ENCODE results near the gene PRUNE2. TPM values are rescaled to one million over a fixed set of nuclear protein-coding genes. Genes with fewer than 3 reads are reported as not detected.

Gene PRUNE2
- total and polyA plus RNA-seq, 2 of the 8 experiments (the other 6 are each of a cell fraction or from before 2014, with no cell fraction given): 5.5 to 13.3 TPM

DNA sequence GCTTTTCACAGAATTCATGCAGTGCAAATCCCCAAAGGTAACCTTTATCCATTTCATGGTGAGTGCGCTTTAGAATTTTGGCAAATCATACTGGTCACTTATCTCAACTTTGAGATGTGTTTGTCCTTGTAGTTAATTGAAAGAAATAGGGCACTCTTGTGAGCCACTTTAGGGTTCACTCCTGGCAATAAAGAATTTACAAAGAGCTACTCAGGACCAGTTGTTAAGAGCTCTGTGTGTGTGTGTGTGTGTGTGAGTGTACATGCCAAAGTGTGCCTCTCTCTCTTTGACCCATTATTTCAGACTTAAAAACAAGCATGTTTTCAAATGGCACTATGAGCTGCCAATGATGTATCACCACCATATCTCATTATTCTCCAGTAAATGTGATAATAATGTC is 120.4 kb downstream of the PRUNE2 start:
- no peaks in the 10 kb centered on the region for H3K4me1 ChIP-seq (replicated peaks in 1 of 4; ENCODE audit: control insufficient read depth in 3 of 4, insufficient read depth in 4 of 4, low read length in 3 of 4)
- POLR2A ChIA-PET (ENCODE audit: partially characterized antibody): interaction anchor here (0.7 kb wide), 1 partner anchor 11 kb away, joined by 3 read pairs; no protein-coding TSS in a partner anchor
- no peak overlapping the region for H2BK20ac ChIP-seq (ENCODE audit: low read length)
- CTCF ChIA-PET (ENCODE audit: partially characterized antibody): interaction anchor here (0.6 to 1.5 kb wide), 4 partner anchors 8 to 26 kb away, joined by 3 to 8 read pairs (median 4); no protein-coding TSS in a partner anchor
- H3K27ac ChIP-seq (ENCODE audit: low read depth, low read length): no peak overlapping the region
- H3K9me3 ChIP-seq (ENCODE audit: insufficient read depth in 2 of 2, low read depth in 1 of 2, low read length in 1 of 2): no peaks in the 10 kb centered on the region
- H3K4me2 ChIP-seq (ENCODE audit: insufficient read depth in 1 of 2, low read depth in 2 of 2, low read length in 2 of 2): no peak overlapping the region
- no peak overlapping the region for H3K9ac ChIP-seq (replicated peaks in 1 of 4; ENCODE audit: extremely low read depth in 1 of 4, low read depth in 3 of 4, low read length in 3 of 4)
- H3K23ac ChIP-seq (ENCODE audit: insufficient read length): no peak overlapping the region
- H3K4me3 ChIP-seq (ENCODE audit: extremely low read depth in 1 of 4, insufficient read depth in 2 of 4, low read depth in 3 of 4, low read length in 4 of 4): no peak overlapping the region
- DNase-seq (ENCODE audit: low read depth in 1 of 2, low spot score in 2 of 2): no peak
- WGBS, 2 experiments (ENCODE audit: extremely low coverage in 1 of 2, insufficient coverage in 1 of 2, insufficient read length in 1 of 2, insufficient replicate concordance in 2 of 2, low coverage in 1 of 2, low lambda C conversion rate in 2 of 2, missing lambda C conversion rate in 1 of 2): 88% methylated on average over 1 of the region's 1 CpG; no CpG with 5 or more reads in 1 of the 2 experiments
- H3K36me3 ChIP-seq (ENCODE audit: control insufficient read depth in 2 of 4, insufficient read depth in 4 of 4, low read length in 3 of 4): no peaks in the 10 kb centered on the region
- H4K8ac ChIP-seq (ENCODE audit: extremely low read depth, insufficient read depth, low read length): no peak overlapping the region
- H3K23me2 ChIP-seq (ENCODE audit: low read depth, low read length): no peaks in the 10 kb centered on the region
- no peak overlapping the region for H2BK15ac ChIP-seq (ENCODE audit: low read length)
- no peak overlapping the region for H3K18ac ChIP-seq (ENCODE audit: extremely low read depth, low read length)
- H2AK5ac ChIP-seq (ENCODE audit: low read depth, low read length): no peak overlapping the region
- no peak overlapping the region for H3K4ac ChIP-seq (replicated peaks; ENCODE audit: insufficient read length, low read depth, low read length)
- H2AFZ ChIP-seq (ENCODE audit: low read length): no peak overlapping the region
- H4K20me1 ChIP-seq (replicated peaks in 1 of 2; ENCODE audit: control insufficient read depth in 1 of 2, insufficient read depth in 2 of 2, low read length in 2 of 2): no peaks in the 10 kb centered on the region
- no peaks in the 10 kb centered on the region for H3K79me2 ChIP-seq (ENCODE audit: control insufficient read depth in 1 of 2, insufficient read depth in 2 of 2, low read length in 2 of 2)
- H2BK12ac ChIP-seq (ENCODE audit: low read depth, low read length): no peak overlapping the region
- no peak for FAIRE-seq
- no peaks in the 10 kb centered on the region for H3K79me1 ChIP-seq (ENCODE audit: low read depth, low read length)
- H3K14ac ChIP-seq (ENCODE audit: insufficient read length): no peak overlapping the region
- H2BK120ac ChIP-seq (replicated peaks; ENCODE audit: low read depth, low read length): no peak overlapping the region
- no peak overlapping the region for H4K5ac ChIP-seq (ENCODE audit: insufficient read length, low read depth, low read length)
- no peak overlapping the region for H2BK5ac ChIP-seq (ENCODE audit: low read depth, low read length)
- no peak overlapping the region for H4K91ac ChIP-seq (replicated peaks; ENCODE audit: insufficient read length, low read length)
- no peaks in the 10 kb centered on the region for H3K27me3 ChIP-seq (replicated peaks in 1 of 4; ENCODE audit: control insufficient read depth in 3 of 4, extremely low read depth in 1 of 4, insufficient read depth in 3 of 4, low read length in 3 of 4)
- no peak overlapping the region for H3K56ac ChIP-seq (replicated peaks; ENCODE audit: insufficient read length, low read depth, low read length)
- no peak for TF ChIP-seq CHD1 (IDR thresholded peaks at IDR 0.05; ENCODE audit: low read depth, low read length)
- no peak for TF ChIP-seq BRCA1 (IDR thresholded peaks at IDR 0.05; ENCODE audit: low read depth, low read length)
- TF ChIP-seq EGR1 (IDR thresholded peaks at IDR 0.05; ENCODE audit: borderline replicate concordance, low read depth, low read length): no peak
- no peak for TF ChIP-seq RBBP5 (IDR thresholded peaks at IDR 0.05; ENCODE audit: borderline replicate concordance, low read depth, low read length)

All from H1 (cell line).